Ishikawa (cell line): ENCODE results near the gene KCNQ1.

ENCODE experiments used
- CEBPB ChIP-seq: IDR thresholded peaks from 2 replicates; pipeline ENCODE4 v1.6.1; 2012
- CREB1 ChIP-seq: IDR thresholded peaks from 2 replicates; pipeline ENCODE4 v1.6.1; 2012; ENCODE audit warnings: low read depth
- EGR1 ChIP-seq: IDR thresholded peaks from 2 replicates; pipeline ENCODE4 v1.6.1; 2012
- EP300 ChIP-seq: IDR thresholded peaks from 2 replicates; pipeline ENCODE4 v1.6.1; 2012; ENCODE audit warnings: borderline replicate concordance
- FOXM1 ChIP-seq: IDR thresholded peaks from 2 replicates; pipeline ENCODE4 v1.6.1; 2012; ENCODE audit warnings: low read depth, borderline replicate concordance
- MAX ChIP-seq: IDR thresholded peaks from 2 replicates; pipeline ENCODE4 v1.6.1; 2012
- NFIC ChIP-seq: IDR thresholded peaks from 2 replicates; pipeline ENCODE4 v1.6.1; 2012
- RAD21 ChIP-seq: IDR thresholded peaks from 2 replicates; pipeline ENCODE4 v1.6.1; 2012; ENCODE audit warnings: low read depth
- REST ChIP-seq: IDR thresholded peaks from 2 replicates; pipeline ENCODE4 v1.6.1; 2012; ENCODE audit warnings: low read depth, mild to moderate bottlenecking
- TAF1 ChIP-seq: IDR thresholded peaks from 2 replicates; pipeline ENCODE4 v1.6.1; 2012; ENCODE audit warnings: low read depth, mild to moderate bottlenecking
- TCF12 ChIP-seq: IDR thresholded peaks from 2 replicates; pipeline ENCODE4 v1.6.1; 2012; ENCODE audit warnings: low read depth
- TEAD4 ChIP-seq: IDR thresholded peaks from 2 replicates; pipeline ENCODE4 v1.6.1; 2012
- USF1 ChIP-seq: IDR thresholded peaks from 2 replicates; pipeline ENCODE4 v1.6.1; 2012
- YY1 ChIP-seq: IDR thresholded peaks from 2 replicates; pipeline ENCODE4 v1.6.1; 2012; ENCODE audit warnings: low read depth
- ZBTB7A ChIP-seq: IDR thresholded peaks from 2 replicates; pipeline ENCODE4 v1.6.1; 2012; ENCODE audit warnings: low read depth

Gene KCNQ1

GRCh38 chr11:2736577-2737225, 291.9 kb downstream of the KCNQ1 start:
- TF ChIP-seq EP300 (no peak), TEAD4 (no peak), YY1 (no peak), TAF1 (no peak), NFIC (no peak), CREB1 (no peak), EGR1 (no peak), RAD21 (no peak), MAX (no peak)

- no peak for TF ChIP-seq ZBTB7A
These were observed 292.4 kb downstream of the KCNQ1 start for GRCh38 chr11:2737226-2737590.

GRCh38 chr11:2737866-2738265, 293.1 kb downstream of the KCNQ1 start:
- TF ChIP-seq EP300 (no peak), FOXM1 (no peak), EGR1 (no peak), TAF1 (no peak), REST (no peak), YY1 (no peak), USF1 (no peak), RAD21 (no peak), TCF12 (no peak), ZBTB7A (no peak), CEBPB (no peak)

GRCh38 chr11:2738551-2739431, 294.0 kb downstream of the KCNQ1 start:
- TF ChIP-seq CREB1, result no peak
- no peak for TF ChIP-seq TEAD4
- TF ChIP-seq EP300, result no peak
- no peak for TF ChIP-seq RAD21
- TF ChIP-seq USF1, result no peak
- TF ChIP-seq REST, result no peak
- TF ChIP-seq EGR1, result no peak
- TF ChIP-seq FOXM1, result no peak

- no peak for TF ChIP-seq YY1
- no peak for TF ChIP-seq ZBTB7A
- TF ChIP-seq CREB1, result no peak
- no peak for TF ChIP-seq TAF1
- no peak for TF ChIP-seq EGR1
- TF ChIP-seq USF1, result no peak
These were observed 294.9 kb downstream of the KCNQ1 start for GRCh38 chr11:2739531-2740274.
